ENCODE data around the gene FAM167B.
A peak's percentile ranks its signal among the peaks of the same experiment; 100 is the strongest.

The FAM167B gene

DNA sequence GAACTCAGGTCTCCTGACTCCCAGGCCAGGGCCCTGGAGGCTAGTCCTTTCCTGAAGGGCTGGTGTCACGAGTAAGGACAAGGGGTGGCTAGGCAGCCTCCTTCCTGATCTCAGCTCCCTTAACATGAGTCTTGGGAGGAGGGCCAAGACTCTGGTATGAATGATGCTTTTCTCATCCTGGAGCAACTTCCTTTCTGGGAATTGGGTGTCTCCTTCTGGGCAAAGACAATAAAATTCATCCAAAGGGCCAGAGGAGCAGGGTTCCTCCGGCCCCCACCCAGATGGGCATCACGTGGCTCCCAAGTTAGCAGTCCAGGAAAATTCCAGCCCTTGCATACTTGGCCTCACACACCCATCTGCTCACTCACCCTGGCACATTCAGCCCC is at the start of gene FAM167B:
Gene FAM167B (plus strand): TSS at position 335 of the 386 bp plus-strand sequence. CDS start 200 bp downstream, outside the sequence.
- DNase-seq, result no peak

DNA sequence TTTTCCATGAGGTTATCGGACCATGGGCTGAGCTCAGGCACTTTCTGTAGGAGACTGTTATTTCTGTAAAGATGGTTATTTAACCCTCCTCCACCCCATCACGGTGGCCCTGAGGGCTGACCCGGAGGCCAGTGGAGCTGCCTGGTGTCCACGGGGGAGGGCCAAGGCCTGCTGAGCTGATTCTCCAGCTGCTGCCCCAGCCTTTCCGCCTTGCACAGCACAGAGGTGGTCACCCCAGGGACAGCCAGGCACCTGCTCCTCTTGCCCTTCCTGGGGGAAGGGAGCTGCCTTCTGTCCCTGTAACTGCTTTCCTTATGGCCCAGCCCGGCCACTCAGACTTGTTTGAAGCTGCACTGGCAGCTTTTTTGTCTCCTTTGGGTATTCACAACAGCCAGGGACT is 49.2 kb upstream of the FAM167B start:
- no peak for DNase-seq

DNA sequence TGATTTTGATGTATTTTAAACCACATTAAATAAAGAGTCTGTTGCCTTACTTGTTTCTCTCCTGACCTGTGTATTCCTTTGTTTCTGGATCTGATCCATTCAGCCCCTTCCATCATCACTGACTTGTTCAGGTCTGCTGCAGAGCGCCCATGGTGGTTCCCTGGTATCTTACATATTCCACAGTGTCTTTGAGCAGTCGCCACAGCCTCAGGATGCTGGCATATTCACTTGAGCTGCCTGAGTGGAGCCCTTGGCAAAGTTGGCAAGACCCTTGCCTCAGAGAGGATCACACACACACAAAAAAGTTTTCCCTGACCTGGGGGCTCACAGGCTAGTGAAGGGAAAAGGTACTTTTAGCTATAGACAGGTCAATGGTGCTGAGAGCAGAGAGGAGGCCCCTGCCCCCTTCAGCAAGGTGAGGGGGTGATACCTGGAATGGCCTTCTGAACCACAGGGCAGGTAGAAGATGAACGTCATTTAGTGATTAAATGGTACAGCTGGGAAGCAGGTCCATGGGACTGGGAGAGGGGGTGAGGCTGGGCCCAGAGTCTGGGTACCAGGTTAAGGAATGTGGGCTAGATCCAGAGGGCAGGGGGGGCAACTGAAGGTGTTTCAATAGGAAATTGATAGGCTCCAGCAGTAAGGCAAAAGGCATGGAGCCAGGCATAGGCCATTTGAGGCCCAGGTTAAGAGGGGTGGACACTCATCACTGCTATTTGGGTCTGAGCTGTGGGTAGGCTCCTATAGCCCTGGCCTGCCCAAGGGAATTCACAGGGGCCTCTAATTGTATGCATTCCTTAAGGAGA is 48.6 kb upstream of the FAM167B start:
- no peak for DNase-seq

- DNase-seq, result no peak
Measured at GRCh38 chr1:32199043-32199716, 47.8 kb upstream of the FAM167B start.

GRCh38 chr1:32199717-32200072 is 47.3 kb upstream of the FAM167B start:
- DNase-seq, result peak; percentile 63

GRCh38 chr1:32200226-32201010 is 46.6 kb upstream of the FAM167B start, which contains the start of gene CCDC28B:
CCDC28B (plus strand) TSS chr1:32200595; CDS start chr1:32201936, 1,341 bp downstream.
- no peak for DNase-seq

DNA sequence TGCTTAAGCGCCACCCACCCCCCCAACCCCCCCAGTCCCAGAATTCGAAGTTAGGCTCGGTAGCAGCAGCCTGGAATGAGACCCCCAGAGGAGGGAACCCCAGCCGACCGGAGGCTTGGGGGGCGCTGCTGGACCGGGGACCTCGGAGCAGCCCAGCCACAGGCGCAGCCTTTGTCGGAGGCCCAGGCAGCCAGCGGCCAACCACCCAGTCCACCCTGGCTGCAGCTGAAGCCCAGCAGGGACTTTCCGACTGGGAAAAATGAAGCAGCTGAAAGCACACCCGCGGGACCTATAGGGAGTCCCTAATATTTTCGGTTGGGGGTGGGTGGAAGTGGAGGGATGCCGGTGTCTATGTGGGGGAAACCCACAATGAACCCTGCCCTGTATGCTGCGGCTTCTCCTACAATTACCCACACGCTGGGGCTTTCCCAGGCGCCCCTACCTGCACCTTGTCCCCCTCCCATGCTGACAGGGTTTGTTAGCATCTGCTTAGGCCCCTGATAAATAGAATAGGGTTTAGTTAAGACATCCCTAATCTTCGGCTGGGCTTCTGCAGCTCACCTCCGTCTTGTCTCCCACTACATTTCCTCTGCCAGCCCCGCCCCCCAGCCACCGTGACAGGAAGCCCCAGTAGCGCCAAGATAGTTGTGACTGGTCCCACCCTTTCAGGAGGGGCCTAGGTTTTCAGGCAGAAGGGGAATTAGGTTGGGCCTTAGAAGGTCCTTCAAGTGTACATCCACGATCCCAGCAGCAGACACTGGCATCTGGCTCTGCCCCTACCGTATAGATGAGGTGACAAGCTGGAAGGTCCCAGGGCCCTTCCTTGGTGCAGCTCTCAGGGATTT is 45.8 kb upstream of the FAM167B start:
- no peak for DNase-seq

GRCh38 chr1:32204943-32205361 is 42.1 kb upstream of the FAM167B start:
- no peak for DNase-seq

GRCh38 chr1:32205401-32206370 is 41.3 kb upstream of the FAM167B start, which contains the start of gene IQCC:
IQCC (plus strand) TSS chr1:32205671; CDS start chr1:32205682, 11 bp downstream.
- DNase-seq, result peak; percentile 51

DNA sequence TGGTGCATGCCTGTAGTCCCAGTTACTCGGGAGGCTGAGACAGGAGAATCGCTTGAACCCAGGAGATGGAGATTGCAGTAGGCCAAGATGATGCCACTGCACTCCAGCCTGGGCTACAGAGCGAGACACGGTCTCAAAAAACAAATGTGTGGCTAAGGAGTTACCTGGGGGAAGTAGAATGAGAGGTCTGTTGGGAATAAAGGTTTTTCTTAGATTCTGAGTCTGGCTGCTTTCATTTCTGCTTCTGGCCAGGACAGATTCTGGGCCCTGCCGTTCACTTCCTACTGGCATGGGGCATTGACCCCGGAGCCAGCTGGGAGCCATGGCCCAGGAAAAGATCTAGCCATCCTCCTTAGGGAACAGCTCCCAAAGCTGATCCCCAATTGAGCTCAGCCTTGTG is 38.6 kb upstream of the FAM167B start:
- no peak for DNase-seq

DNA sequence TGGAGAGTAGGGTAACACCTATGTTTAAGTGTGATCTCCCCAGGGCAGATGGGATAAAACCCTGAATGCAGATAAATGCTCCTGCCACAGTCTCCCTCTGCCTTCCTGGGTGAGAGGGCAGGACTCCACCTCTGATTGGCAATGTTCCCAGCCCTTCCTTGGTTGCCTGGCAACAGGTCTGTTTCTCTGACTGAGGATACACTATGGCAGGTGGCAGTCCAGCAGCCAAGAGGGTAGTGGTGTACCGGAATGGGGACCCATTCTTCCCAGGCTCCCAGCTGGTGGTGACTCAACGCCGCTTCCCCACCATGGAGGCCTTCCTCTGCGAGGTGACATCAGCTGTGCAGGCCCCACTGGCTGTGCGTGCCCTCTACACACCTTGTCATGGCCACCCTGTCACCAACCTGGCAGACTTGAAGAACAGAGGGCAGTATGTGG is 38.1 kb upstream of the FAM167B start, which contains the start of gene DCDC2B:
Gene DCDC2B (plus strand): TSS at position 199 of the 438 bp plus-strand sequence. CDS start 5 bp downstream, at position 204.
- peak; percentile 88 for DNase-seq

GRCh38 chr1:32215629-32216480 is 31.2 kb upstream of the FAM167B start:
- peak; percentile 53 for DNase-seq

- no peak for DNase-seq
Measured at GRCh38 chr1:32216566-32216965, 30.5 kb upstream of the FAM167B start.

DNA sequence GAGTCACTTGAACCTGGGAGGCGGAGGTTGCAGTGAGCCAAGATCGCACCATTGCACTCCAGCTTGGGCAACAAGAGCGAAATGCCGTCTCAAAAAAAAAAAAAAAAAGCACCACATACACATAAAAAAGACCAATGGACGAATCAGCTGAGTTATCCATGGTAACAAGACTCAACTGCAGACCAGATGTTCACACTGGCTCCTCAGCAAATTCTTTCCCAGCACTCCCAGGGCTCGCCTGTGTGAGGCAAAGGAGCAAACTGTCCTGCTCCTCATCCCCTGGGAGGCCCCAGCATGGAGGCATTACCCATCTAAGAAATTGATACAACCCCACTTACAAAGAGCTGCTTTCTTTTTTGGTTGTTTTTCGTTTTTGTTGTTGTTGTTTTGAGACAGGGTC is 28.0 kb upstream of the FAM167B start:
- no peak for DNase-seq

DNA sequence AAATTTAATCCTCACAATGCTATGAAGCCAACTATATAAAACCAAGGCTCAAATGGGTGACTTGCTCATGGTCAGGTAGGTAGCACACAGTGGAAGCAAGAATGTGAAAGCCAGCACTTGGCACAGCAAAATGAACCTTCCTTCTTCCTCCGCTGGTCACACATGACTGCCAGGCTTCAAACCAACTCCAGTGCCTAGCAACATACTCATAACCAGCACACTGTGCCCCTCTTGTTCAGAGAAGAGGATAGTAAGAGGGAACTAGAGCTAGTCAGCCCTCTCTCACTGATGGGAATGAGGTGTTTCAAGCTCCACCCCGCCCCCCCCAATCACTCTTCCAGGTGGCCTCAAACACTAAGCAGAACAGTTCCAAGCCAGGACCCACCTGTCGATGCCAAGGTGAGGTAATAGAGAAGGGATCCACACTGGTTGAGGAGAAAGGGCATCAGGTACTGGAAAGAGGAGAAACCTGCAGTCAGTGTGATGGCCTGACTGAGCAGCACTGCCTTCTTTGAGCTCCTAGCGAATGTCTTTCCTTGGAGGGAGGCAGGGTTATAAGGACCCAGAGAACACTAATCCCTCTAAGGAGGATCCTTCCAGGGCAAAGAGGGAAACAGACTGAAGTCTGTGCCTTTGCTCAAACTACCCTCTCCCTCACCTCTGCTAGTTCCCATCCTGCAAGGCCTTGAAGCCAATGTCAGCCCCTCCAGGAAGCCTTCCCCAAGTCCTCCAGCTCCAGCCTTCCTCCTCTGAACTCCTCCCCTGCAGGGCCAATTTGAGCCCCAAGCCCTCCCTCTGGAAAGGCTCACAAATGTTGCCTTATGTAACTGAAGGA is 26.1 kb upstream of the FAM167B start:
- no peak for DNase-seq

- no peak for DNase-seq
Measured at GRCh38 chr1:32221581-32221979, 25.4 kb upstream of the FAM167B start.

- peak; percentile 47 for DNase-seq
Measured at GRCh38 chr1:32221980-32222755, 24.9 kb upstream of the FAM167B start, which contains the start of the genes EIF3I and TMEM234. EIF3I (plus strand) TSS chr1:32222407; CDS start chr1:32222442, 35 bp downstream. TMEM234 (minus strand) TSS chr1:32222353; CDS start chr1:32222322, 31 bp downstream.

GRCh38 chr1:32223683-32224082 is 23.3 kb upstream of the FAM167B start:
- no peak for DNase-seq
